PC-3 (cell line): ENCODE data around the gene PCDH9. TPM values are rescaled to one million over a fixed set of nuclear protein-coding genes. Genes with fewer than 3 reads are reported as not detected.
A peak's percentile ranks its signal among the peaks of the same experiment; 100 is the strongest.

Experiments
- ATAC-seq: fragments of 200-7000 bp; cut with Tn5 transposase; 2 replicates; pipeline ENCODE4 v1.9.1; 2020; ENCODE audit warnings: mild to moderate bottlenecking, moderate library complexity
- BruUV-seq: library from RNA; stranded (reverse); fragments of 400-500 nt; replicated peaks from 2 replicates; lab custom pipeline; 2021; lab: Mats Ljungman, UMichigan
- CTCF ChIA-PET: fragments of 300-600 bp; sonication (Branson Sonifier 250); formaldehyde crosslinking; loops from one replicate; lab custom pipeline; 2022; ENCODE audit warnings: antibody characterized with exemption; lab: Charles Lee
- POLR2A ChIA-PET: fragments of 300-600 bp; sonication (Branson Sonifier 250); formaldehyde crosslinking; loops from one replicate; lab custom pipeline; 2022; ENCODE audit warnings: antibody characterized with exemption; ENCODE audit not compliant: unreplicated experiment; lab: Charles Lee
- DNase-seq: peaks from one replicate; pipeline ENCODE4 v3.0.0-alpha.2; 2015
- H2AFZ ChIP-seq: fragments of 300-600 bp; sonication (generic); 2 replicates; pipeline ENCODE4 v1.6.0; 2016; ENCODE audit warnings: antibody characterized with exemption, low read length
- H3F3A ChIP-seq: fragments of 300-600 bp; sonication (generic); one replicate; pipeline ENCODE4 v1.6.0; 2017; ENCODE audit warnings: antibody characterized with exemption, low read length, control low read depth, mild to moderate bottlenecking; ENCODE audit not compliant: unreplicated experiment
- H3K27ac ChIP-seq: fragments of 300-600 bp; sonication (generic); 2 replicates; pipeline ENCODE4 v1.5.1; 2016; ENCODE audit warnings: mild to moderate bottlenecking, low read length
- H3K27me3 ChIP-seq: fragments of 300-600 bp; sonication (generic); 2 replicates; pipeline ENCODE4 v1.6.1; 2016; ENCODE audit warnings: low read length, mixed read lengths
- H3K36me3 ChIP-seq: fragments of 300-600 bp; sonication (generic); 2 replicates; pipeline ENCODE4 v1.6.1; 2016; ENCODE audit warnings: low read depth, mixed run types, low read length, mixed read lengths
- H3K4me1 ChIP-seq: fragments of 300-600 bp; sonication (generic); 2 replicates; pipeline ENCODE4 v1.5.1; 2016; ENCODE audit warnings: low read length; ENCODE audit not compliant: insufficient read depth
- H3K4me2 ChIP-seq: fragments of 300-600 bp; sonication (generic); 2 replicates; pipeline ENCODE4 v1.6.0; 2016; ENCODE audit warnings: low read length
- H3K4me3 ChIP-seq: fragments of 300-600 bp; sonication (generic); 2 replicates; pipeline ENCODE4 v1.5.1; 2016; ENCODE audit warnings: mild to moderate bottlenecking, low read length, mixed read lengths
- H3K79me2 ChIP-seq: fragments of 300-600 bp; sonication (generic); 2 replicates; pipeline ENCODE4 v1.6.1; 2017; ENCODE audit warnings: low read length, mixed read lengths
- H3K9ac ChIP-seq: fragments of 300-600 bp; sonication (generic); 2 replicates; pipeline ENCODE4 v1.6.0; 2016; ENCODE audit warnings: mild to moderate bottlenecking, low read length
- H3K9me2 ChIP-seq: fragments of 300-600 bp; sonication (generic); replicated peaks from 2 replicates; pipeline ENCODE4 v1.6.1; 2016; ENCODE audit warnings: mixed run types, low read length, mixed read lengths
- H3K9me3 ChIP-seq: fragments of 300-600 bp; sonication (generic); 2 replicates; pipeline ENCODE4 v1.6.1; 2016; ENCODE audit warnings: low read length, mixed read lengths
- H4K20me1 ChIP-seq: fragments of 300-600 bp; sonication (generic); 2 replicates; pipeline ENCODE4 v1.6.1; 2016; ENCODE audit warnings: low read length, mixed read lengths
- EZH2 ChIP-seq: fragments of 300-600 bp; sonication (generic); IDR thresholded peaks from one replicate; pipeline ENCODE4 v1.6.1; 2017; ENCODE audit warnings: antibody characterized with exemption, mild to moderate bottlenecking, low read length; ENCODE audit not compliant: unreplicated experiment
- EZH2phosphoT487 ChIP-seq: fragments of 300-600 bp; sonication (generic); IDR thresholded peaks from 2 replicates; pipeline ENCODE4 v1.6.1; 2018; ENCODE audit warnings: mild to moderate bottlenecking, antibody characterized with exemption, low read length, borderline replicate concordance
- intact Hi-C: fragments of 100-400 bp; cut with micrococcal nuclease; formaldehyde crosslinking; loops from 2 replicates; pipeline ENCODE4 v1.9.0; 2023
- total RNA-seq: library from RNA; depleted of rRNA; stranded (reverse); fragments of >200 nt; gene quantifications from 2 replicates; pipeline ENCODE4 v1.2.3, GENCODE V29; 2014
- TF ChIP-seq, protein P1 (sequence below): fragments of 300-600 bp; sonication (generic); conservative IDR thresholded peaks from 2 replicates; pipeline ENCODE4 v1.5.1; 2017; ENCODE audit warnings: antibody characterized with exemption, low read depth, mild to moderate bottlenecking, low read length

The PCDH9 gene
- total RNA-seq, 1 experiment from 2014 or later, result 0.98 TPM

DNA sequence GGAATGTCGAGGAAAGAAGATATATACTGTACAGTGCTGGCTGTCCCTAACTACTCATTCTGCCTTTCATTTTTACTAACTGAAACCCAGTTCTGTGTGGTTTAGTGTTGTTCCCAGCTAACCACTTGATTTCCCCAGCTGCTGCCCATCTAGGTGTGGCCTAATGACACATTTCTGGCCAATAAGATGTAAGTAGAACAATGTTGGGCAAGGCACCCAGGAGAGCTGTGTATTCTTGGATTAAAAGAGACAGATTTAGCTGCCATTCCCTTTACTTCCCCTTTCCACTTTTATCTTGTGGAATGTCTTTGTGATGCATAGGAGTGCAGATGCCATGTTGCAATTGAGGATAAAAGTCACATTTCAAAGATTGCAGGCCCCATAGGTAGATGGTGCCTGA is 28.3 kb upstream of the PCDH9 start:
- Histone ChIP-seq H3K79me2 (no peaks in the 10 kb centered on the region), H3K27me3 (no peaks in the 10 kb centered on the region), H3K4me2 (no peak overlapping the region), H3K36me3 (no peaks in the 10 kb centered on the region), H3K4me3 (no peak overlapping the region), H4K20me1 (no peaks in the 10 kb centered on the region), H3K9ac (no peak overlapping the region), H3K4me1 (no peaks in the 10 kb centered on the region), H3K9me3 (no peaks in the 10 kb centered on the region), H3F3A (no peaks in the 10 kb centered on the region), H3K27ac (no peak overlapping the region), H2AFZ (no peak overlapping the region), H3K9me2 (no peaks in the 10 kb centered on the region)
- TF ChIP-seq EZH2phosphoT487 (no peak), EZH2 (no peak)
- TF ChIP-seq, protein P1, sequence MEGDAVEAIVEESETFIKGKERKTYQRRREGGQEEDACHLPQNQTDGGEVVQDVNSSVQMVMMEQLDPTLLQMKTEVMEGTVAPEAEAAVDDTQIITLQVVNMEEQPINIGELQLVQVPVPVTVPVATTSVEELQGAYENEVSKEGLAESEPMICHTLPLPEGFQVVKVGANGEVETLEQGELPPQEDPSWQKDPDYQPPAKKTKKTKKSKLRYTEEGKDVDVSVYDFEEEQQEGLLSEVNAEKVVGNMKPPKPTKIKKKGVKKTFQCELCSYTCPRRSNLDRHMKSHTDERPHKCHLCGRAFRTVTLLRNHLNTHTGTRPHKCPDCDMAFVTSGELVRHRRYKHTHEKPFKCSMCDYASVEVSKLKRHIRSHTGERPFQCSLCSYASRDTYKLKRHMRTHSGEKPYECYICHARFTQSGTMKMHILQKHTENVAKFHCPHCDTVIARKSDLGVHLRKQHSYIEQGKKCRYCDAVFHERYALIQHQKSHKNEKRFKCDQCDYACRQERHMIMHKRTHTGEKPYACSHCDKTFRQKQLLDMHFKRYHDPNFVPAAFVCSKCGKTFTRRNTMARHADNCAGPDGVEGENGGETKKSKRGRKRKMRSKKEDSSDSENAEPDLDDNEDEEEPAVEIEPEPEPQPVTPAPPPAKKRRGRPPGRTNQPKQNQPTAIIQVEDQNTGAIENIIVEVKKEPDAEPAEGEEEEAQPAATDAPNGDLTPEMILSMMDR, result no peak
- DNase-seq, result no peak
- intact Hi-C loops, result no loop called here
- no peak for ATAC-seq
- no TSS peak for BruUV-seq
- POLR2A ChIA-PET, result no interaction called here
- CTCF ChIA-PET, result no interaction called here

DNA sequence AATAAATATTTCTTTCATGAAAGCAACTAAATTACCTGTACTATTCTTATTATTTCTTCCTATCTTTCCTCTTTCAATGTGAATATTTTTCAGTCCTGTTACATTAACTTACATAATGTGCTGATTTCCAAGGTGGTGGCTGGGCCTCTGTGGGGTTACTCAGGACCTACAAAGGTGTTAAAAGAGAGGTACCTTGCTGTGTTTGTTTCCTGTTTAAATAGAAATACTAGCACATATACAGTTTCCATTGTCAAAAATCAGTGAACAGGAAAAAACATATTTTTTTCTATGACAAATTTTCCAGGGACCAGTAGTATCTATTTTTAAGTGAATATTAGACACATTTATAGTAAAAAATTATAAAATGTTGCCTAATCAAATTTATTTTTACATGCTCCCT is 8.7 kb upstream of the PCDH9 start:
- no peaks in the 10 kb centered on the region for H3K9me3 ChIP-seq
- no peak overlapping the region for H2AFZ ChIP-seq
- H3K9ac ChIP-seq, result no peak overlapping the region
- H3K4me1 ChIP-seq, result no peaks in the 10 kb centered on the region
- CTCF ChIA-PET, result no interaction called here
- POLR2A ChIA-PET, result no interaction called here
- DNase-seq (no peak), ATAC-seq (no peak)
- H3K27ac ChIP-seq, result no peak overlapping the region
- H3K9me2 ChIP-seq, result no peaks in the 10 kb centered on the region
- H3K36me3 ChIP-seq, result no peaks in the 10 kb centered on the region
- intact Hi-C loops, result loop anchor here (2.0 to 10.0 kb wide), 2 partner anchors 176 to 746 kb away; no protein-coding TSS in a partner anchor
- H3F3A ChIP-seq, result no peaks in the 10 kb centered on the region
- BruUV-seq, result no TSS peak
- H3K4me2 ChIP-seq, result no peak overlapping the region
- H3K4me3 ChIP-seq, result no peak overlapping the region
- H3K79me2 ChIP-seq, result no peaks in the 10 kb centered on the region
- H3K27me3 ChIP-seq, result no peaks in the 10 kb centered on the region
- no peaks in the 10 kb centered on the region for H4K20me1 ChIP-seq
- TF ChIP-seq EZH2phosphoT487, result no peak
- TF ChIP-seq EZH2, result no peak

DNA sequence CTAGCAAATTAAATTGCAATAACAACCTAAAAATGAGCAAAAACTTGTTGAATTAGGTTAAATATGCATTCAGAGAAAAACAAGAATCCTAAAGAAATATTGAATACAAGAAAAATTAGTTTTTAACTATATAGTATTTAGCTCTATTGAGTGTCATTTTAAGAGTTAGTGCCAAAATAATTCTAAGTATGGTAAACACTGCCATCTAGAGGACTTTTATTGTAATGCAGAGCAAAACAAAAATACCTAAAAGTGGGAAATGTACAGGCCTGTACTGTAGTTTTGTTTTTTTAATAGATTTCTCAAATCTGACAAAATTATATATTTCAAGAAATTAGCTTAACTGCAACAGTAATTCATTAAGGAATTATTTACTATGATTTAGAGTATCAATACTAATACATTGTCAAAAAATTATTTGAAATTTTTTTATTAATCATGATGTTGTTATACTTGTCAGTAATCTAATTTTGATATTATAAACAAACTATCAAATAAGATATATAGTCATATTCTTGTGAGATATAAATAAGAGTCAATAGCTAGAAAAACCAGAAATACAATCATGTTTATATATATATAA is 8.2 kb upstream of the PCDH9 start:
- TF ChIP-seq EZH2, result no peak
- TF ChIP-seq, protein P1, result peak; percentile 64
- H3K27ac ChIP-seq, result no peak overlapping the region
- peak; percentile 63 for DNase-seq
- no peaks in the 10 kb centered on the region for H3K36me3 ChIP-seq
- H2AFZ ChIP-seq, result no peak overlapping the region
- no peaks in the 10 kb centered on the region for H3K9me2 ChIP-seq
- H3K4me3 ChIP-seq, result no peak overlapping the region
- POLR2A ChIA-PET, result no interaction called here
- H4K20me1 ChIP-seq, result no peaks in the 10 kb centered on the region
- 0 out of 2 replicates have a peak, but pooled peaks have one; percentile 35 for ATAC-seq
- H3K27me3 ChIP-seq, result no peaks in the 10 kb centered on the region
- H3K4me1 ChIP-seq, result no peaks in the 10 kb centered on the region
- intact Hi-C loops, result loop anchor here (2.0 to 10.0 kb wide), 2 partner anchors 176 to 746 kb away; no protein-coding TSS in a partner anchor
- no peak overlapping the region for H3K9ac ChIP-seq
- no peaks in the 10 kb centered on the region for H3K9me3 ChIP-seq
- BruUV-seq, result no TSS peak
- no peak overlapping the region for H3K4me2 ChIP-seq
- H3K79me2 ChIP-seq, result no peaks in the 10 kb centered on the region
- CTCF ChIA-PET, result interaction anchor here (0.6 kb wide), 2 partner anchors 76 to 549 kb away, joined by 3 to 5 read pairs; no protein-coding TSS in a partner anchor
- no peaks in the 10 kb centered on the region for H3F3A ChIP-seq
